SIG-M5 treated with dmso at 0.1 percent for 504 hours (cell line): Measurements from ENCODE around the gene RBM19.

ENCODE experiments used
- DNase-seq: peaks from one replicate; lab custom pipeline; 2025; ENCODE audit not compliant: unreplicated experiment; lab: John Stamatoyannopoulos, UW

The RBM19 gene

DNA sequence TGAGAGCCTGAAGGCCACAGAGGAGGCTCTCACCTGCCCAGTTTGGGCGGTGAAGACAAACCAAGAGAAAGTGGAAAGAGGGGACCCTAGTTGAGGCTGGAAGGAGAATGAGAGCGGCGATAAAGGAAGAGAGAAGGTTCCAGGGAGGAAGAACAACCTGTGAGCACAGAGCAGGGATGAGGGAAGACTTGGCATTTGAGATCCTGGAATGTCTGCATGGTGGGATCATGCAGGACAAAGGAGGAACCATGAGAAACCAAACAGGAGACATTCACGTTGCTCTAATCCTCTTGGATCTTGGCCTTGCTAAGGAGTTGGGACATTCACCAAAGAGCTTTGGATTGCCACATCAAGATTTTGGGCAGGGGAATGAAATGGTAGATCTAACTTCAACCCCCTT is 22.9 kb upstream of the RBM19 start:
- no peak for DNase-seq

DNA sequence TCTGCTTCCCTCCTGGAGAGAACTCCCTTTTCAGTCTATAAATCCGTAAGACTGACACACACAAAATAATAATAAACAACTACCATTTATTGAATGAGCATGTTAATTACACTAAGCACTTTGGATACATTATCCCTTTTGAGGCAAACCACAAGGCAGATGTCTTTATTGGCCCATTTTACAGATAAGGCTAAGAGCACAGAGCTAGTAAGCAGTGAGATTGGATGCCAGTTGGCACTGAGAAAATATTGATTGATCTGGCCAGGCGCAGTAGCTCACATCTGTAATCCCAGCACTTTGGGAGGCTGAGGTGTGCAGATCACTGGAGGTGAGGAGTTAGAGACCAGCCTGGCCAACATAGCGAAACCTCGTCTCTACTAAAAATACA is 21.9 kb upstream of the RBM19 start:
- no peak for DNase-seq

DNA sequence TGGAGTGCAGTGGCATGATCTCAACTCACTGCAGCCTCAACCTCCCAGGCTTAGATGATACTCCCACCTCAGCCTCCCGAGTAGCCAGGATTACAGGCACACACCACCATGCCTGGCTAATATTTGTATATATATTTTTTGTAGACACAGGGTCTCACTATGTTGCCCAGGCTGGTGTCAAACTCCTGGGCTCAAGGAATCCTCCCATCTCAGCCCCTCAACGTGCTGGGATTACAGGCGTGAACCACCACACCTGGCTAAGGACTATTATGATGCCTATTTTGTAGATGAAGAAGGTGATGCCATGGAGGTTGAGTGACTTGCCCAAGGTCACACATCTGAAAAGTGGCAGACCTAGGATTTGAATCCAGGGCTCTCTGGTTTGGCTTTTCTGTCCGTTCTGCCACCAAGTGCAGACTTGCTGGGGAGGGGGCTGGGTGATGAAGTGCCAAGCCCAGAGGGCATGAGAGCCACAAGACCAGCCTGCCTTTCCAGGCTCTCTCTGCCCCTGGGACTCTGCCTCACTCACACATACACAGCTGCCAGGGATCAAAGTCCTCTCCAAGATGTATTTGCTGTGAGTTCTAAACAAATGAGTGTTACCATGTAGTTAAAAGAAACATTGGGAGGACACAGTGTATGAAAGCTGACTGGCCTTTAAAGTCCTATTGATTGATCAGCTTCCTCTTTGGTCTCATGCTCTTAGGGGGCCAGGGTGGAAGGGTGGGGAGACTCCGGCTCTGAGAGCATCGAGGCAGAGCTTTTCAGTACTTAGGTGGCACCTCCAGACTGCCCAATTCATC is 21.3 kb upstream of the RBM19 start:
- no peak for DNase-seq

DNA sequence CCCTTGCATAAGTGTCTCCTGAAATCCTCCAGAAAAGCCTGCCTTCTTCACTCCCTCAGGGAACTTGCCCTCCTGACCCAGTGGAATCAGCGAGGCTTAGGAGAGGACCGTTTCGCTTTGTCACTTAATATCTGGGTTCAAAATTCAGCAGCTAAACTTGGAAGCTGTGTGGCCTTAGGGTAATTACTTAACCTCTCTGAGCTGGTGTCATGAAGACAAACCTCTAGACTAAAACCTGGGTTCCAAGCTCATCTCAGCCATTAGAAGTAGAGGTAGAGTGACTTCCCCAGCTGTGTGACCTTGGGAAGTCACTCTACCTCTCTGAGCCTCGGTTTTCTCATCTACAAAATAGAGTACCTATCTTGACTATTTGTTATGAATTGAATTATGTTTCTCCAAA is 18.3 kb upstream of the RBM19 start:
- no peak for DNase-seq

DNA sequence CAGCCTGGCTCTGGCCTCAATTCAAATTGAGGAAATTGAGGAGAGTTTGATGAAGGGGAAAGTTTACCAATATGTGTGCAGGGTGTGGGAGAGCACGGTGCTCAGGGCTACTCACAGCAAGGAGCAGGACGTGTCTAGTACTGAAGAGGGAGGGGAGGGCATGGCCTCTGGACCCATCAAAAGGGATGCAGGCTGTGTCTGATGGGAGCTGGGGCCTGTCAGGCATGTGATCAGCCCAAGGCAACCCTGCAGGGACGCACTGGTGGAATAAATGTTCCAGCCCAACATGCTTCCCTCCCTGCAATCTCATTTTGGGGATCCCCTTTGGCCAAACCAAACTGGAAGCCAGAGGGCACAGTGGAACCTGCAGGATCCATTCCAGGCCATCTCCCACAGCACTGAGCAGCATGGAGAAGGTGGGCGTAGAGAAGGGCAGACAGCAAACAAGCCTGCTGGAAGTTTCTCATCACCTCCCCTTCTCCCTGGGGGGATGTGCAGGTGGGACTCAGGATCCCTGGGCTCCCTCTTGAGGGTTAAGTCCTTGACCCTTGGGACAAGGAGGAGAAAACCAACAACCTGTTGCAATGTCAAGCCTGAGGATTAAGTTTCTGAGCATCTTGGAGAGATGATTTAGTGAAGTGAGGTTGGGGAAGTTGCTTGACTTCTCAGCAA is 17.8 kb upstream of the RBM19 start:
- no peak for DNase-seq

DNA sequence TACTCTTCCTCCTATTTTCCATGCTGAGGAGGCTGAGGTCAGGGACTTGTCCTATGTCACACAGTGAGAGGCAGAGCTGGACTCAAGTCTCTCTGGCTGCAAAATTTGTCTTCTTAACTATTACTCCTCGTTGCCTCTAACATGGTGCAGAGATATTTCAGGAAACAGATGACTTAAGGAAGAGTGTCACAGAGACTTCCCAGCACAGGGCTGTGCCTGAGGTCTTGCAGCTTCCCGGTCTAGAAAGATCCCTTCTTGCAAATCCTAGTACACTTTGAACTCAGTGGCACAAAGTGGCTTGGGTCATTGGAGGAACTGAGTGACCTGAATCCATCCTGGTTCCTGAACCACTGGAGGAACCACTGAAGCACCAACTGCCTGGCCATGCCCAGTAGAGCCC is 17.1 kb upstream of the RBM19 start:
- DNase-seq: no peak

DNA sequence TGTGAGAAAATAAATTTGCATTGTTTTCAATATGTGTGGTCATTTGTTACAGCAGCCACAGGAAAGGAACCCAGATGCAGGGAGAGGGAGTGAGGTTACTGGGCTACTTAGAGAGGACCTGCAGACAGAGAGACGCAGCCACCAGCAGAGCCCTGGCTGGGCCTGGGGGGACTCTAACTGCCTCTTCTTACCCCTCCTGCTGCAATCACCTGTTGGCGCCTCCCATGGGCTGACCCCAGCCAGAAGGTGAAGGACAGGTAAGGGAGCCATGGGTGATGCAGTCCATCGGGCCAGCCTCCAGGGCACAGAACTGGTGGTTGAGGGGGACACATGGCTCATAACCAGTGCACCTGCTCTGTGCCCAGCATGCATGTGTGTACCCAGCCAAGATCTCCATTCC is 15.8 kb upstream of the RBM19 start:
- no peak for DNase-seq

DNA sequence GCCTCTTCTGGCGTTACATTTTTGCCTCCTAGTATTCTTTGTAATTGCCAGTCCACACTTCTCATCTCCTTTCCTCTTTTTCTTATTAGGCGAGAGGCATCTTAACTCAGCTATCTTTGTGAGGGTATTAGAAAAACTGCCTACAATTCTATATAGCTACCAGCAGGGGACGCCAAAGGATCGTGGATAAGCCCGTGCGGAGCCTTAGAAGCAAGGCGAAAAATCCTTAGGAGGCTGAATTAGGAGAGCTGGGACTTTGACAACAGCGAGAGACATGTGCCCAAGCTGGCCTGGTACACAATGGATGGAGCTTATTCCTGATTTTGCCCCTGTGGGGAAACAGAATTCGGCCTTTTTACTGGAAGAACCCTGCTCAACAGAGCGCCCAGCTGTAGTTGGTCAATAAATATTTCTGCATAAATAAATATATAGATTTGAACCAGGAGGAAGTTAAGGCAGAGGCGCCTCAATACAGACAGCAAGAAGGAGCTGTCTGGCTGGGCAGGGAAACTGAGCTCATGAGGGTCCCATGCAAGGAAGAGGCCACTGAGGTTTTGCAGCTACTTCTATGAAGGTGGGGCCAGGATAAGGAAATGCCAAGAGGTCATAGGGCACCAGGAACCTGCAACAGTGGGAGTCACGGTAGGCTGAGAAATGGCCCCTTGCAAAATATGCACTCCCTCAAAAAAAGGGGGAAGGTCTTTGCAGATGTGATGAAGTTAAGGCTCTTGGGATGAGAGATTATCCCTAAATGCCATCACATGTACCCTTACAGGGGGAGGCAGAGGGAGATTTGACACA is 14.6 kb upstream of the RBM19 start:
- DNase-seq: peak; percentile 79

DNA sequence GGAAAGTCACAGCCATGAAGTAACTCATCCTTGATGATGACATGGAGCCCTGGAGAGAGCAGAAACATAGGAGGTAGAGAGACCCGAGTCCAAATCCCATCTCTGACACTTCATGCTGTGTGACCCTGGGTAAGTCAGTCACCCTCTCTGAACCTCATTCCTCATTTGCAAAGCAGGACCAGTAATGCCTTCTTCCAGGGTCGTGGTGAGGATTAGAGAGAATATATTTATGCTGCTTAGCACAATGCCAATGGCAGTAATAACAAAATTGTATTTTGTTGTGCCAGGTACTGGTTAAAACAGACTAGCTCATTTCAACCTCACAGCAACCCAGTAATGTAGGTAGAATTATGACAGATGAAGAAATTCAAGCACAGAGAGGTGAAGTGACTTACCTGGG is 13.9 kb upstream of the RBM19 start:
- no peak for DNase-seq

DNA sequence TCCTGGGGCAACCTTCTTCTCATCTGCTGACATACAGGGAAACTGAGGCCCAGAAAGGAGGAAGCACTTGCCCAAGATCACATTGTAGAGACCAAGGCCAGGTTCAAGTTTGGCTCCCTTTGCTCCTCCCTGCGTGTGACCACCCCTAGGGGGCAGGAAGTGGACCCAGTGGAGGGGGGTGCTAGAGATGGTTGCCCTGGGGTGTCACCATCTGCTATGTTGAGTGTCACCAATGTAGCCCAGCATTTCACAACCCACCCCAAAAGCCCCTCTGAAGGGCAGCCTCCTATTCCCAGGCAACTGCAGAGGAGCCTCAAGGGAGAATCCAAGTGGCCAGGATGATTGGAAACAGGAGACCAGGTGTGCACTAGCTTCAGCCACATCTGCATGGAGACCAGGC is 12.0 kb upstream of the RBM19 start:
- no peak for DNase-seq

DNA sequence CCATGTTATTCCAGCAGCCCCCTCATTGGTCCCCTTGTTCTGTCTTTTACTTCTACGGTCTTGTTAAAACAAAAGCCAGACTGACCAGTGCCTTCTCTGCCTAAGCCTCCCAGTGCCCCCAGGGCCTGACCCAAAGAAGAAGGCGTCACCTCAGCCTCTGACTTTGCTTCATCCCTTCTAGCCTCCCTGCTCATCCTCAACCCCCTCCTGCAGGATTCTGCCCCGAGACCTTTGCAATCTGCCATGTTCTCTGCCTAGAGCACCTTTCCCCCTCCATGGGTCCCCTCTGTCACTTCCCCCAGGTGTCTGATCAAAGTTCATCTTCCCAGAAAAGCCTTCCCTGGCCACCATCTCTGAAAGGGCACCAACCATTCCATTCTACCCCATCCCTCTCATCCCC is 7.9 kb upstream of the RBM19 start:
- no peak for DNase-seq

DNA sequence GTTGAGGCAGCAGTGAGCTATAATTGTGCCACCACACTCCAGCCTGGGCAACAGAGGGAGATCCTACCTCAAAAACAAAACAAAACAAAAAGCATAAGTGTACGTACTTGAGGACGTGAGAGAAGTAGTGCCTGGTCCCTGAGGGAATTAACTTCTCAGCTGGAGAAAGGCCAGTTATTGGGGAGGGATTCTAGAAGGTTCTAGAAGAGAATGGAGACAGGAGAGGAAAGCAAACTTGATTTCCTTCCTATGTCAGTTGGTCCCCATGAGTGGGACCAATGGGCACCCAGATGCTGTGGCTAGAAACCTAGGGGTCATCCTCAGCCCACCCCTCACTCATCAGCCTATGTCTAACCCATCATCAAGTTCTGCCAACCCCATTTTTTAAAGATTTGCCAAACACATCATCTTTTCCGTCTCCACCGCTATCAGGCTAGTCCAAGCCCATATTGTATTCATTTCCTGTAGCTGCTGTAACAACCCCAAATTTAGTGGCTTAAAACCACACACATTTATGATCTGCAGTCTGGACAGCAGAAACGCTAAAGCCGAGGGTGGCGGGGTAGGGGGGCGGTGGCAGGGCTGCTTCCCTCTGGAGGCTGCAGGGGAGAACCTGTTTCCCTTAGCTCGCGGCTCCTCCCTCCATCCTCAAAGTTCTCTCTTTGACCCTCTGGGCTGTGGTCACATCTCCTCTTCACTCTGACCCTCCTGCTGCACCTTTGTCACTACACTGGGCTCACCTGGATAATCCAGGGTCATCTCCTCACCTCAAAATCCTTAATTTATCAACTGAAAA is 7.2 kb upstream of the RBM19 start:
- DNase-seq: no peak

DNA sequence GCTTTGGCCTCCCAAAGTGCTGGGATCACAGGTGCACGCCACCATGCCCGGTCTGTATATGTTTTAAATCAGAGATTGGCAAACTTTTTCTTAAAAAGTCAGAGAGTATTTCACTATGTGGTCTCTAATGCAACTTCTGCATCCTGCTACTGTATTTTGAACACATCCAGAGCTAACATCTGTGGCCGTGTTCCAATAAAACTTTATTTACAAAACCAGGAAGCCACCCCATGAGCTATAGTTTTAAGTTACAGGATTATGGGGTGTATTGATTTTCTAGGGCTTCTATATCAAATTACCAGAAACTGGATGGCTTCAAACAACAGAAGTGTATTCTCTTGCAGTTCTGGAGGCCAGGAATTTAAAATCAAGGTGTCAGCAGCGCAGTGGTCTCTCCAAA is 5.3 kb upstream of the RBM19 start:
- no peak for DNase-seq

DNA sequence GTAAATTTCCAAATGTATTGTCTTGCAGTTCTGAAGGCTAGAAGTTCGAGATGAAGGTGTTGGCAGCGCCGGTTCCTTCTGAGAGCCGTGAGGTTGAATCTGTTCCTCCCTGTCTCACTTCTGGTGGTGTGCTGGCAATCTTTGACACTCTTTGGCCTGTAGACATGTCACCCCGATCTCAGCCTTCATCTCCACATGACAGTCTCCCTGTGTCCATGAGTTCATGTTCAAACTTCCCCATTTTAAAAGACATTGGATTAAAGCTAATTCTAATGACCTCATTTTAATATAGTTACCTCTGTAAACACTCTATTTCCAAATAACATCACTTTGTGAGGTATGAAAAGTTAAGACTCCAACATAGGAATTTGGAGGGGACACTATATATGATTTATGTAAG is 4.1 kb upstream of the RBM19 start:
- no peak for DNase-seq

DNA sequence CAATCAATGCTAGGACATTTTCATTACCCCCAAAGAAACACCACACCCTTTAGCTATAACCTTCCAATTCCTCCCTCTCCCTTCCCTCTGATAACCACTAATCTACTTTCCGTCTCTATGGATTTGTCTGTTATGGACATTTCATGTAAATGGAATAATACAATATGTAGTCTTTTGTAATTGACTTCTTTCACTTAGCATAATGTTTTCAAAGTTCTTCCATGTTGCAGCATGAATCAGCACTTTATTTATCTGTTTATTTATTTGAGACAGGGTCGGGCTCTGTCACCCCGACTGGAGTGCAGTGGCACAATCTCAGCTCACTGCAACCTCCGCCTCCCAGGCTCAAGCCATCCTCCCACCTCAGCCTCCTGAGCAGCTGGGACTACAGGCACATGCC is 1.2 kb upstream of the RBM19 start:
- no peak for DNase-seq

DNA sequence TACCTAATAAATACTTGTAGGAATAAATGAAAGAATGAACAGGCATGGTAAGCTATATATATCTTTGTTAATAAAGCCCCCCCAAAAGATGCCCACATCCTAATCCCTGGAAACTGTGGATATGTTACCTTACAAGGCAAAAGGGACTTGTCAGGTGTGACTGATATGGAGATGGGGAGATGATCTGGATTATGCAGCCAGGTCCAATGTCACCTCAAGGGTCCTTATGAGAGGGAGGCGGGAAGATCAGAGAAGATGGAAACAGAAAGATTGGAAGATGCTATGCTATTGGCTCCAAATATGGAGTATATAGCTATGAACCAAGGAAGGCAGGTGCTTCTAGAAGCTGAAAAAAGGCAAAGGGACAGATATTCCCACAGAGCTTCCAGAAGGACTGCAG is 3.4 kb downstream of the RBM19 start:
- DNase-seq: no peak

DNA sequence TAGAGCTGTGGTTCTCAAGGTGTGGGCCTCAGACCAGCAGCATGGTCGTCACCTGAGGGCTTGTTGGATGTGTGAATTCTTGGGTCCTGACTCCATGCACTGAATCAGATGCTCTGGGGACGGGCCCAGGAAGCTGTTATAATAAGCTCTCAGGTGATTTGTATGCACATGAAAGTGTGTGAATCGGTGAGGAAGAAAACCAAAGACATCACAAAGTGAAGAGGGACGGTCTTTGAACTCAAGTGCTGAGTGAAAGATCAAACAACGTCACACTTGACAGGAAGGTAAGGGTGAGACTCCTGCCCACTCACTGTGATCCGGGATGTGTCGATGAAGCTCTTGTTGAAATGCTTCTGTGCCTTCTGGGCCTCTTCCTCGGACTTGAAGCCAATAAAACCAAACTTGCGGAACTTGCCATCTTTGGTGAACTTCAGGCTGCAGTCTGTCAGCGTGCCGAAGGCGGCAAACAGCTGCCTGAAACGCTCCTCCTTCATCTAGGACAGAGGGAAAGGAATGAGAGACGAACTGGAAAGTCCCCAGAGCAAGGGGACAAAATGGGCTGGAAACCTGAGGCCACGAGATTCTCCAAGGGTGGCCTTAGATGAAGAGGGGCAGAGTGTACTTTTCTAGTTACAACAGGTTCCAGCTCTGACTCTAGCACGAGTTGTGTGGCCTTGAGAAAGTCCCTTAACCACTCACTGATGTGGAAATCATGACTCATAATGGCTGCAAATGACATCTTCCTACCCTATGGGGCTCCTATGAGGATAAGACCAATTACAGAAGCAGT is 4.0 kb downstream of the RBM19 start:
- peak; percentile 88 for DNase-seq

DNA sequence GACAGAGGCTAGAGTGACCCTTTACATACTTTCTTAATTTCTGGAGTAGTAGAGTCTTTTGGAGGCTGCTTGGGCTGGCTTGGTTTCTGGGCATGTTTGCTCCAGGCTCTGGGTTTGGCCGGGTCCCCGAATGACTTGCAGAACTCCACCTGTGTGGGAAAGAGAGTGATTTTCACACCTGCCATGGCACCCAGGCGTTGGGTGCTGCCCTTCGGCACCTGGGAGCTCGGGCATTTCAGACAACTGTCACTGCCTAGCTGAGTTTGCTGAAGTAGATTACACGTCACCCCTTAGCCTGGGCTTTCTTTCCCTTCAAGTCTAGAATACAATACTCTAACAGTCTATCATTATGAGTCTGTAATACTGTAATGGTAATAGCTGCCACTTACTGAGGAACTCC is 6.1 kb downstream of the RBM19 start:
- no peak for DNase-seq

DNA sequence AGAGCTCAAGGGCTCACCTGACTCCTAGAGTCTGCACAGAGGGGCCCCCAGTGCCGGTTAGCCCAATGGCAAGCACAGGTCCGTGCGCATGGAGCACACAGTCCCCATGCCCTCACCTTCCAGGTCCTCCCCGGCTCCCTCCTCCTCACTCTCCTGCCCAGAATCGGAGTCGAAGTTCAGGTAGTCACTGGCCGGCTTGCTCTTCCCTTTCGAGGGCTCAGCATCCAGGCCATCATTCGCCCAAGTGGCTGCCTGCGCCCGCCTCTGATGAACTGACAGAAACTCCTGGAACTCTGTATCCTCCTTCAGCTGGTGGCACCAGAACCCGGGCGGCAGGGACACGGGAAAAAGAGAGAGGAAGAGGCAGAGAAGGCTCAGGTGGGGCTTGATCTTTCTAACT is 7.0 kb downstream of the RBM19 start:
- DNase-seq: no peak

DNA sequence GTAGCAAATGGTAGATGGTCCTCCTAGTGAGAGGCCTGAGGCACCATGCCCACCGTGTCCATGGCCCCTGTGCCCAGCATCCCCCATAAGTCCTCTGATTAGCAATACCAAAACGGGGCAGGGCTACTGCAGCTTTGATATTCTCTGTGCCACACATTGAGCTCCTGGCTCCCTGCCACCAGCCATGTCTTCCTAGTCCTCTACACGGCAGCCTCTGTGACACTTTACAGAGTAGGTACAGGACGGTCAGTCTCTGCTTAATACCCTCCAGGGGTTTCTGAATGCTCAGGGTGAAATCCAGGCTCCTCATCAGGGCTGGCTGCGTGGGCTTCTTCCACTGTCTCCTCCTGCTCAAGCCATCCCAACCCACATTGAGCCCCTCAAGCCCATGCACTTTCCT is 8.0 kb downstream of the RBM19 start:
- DNase-seq: no peak

DNA sequence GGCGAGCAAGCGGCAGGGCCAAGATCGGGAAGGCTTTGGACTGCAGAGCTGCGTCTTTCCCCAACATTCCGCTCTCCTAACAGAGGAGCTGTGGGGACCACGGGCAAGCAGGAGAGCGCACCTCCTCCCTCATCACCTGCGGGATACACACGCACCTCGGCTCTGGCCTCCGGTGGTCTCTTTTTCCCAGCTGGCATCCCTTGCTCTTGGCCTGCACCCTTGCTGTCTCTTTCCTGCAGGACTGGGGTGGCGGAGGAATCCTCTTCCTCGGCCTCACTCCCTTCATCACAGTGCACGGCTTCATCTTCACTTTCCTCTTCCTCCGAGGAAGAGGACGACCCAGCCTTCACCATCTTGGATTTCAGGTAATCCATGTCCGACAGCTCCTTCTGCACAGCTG is 8.5 kb downstream of the RBM19 start:
- no peak for DNase-seq
